HG02870 (cell line): ENCODE data around the gene EIF4E.
"Not testable (repeated sequence)": the region's sequence is repeated elsewhere in the genome, so short reads cannot be mapped to it uniquely, and the experiment has no call there.

ENCODE experiments used
- ATAC-seq: cut with Tn5 transposase; IDR thresholded peaks from one replicate; pipeline ENCODE4 v1.9.1; 2021; ENCODE audit warnings: mild to moderate bottlenecking, moderate library complexity; ENCODE audit not compliant: unreplicated experiment

EIF4E gene

DNA sequence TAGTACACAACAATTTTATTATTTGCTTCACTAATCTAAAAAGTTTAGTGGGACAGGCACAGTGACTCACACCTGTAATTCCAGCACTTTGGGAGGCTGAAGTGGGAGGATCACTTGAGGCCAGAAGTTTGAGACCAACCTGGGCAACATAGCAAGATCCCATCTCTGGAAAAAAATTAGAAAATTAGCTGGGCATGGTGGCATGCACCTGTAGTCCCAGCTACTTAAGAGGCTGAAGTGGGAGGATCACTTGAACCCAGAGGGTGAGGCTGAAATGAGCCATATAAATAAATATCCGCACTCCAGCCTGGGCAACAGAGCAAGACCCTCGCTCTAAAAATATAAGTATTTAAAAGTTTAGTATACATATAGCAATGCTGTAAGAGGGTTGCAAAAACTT lies 42.6 kb downstream of the EIF4E start:
- ATAC-seq: not testable (repeated sequence)

DNA sequence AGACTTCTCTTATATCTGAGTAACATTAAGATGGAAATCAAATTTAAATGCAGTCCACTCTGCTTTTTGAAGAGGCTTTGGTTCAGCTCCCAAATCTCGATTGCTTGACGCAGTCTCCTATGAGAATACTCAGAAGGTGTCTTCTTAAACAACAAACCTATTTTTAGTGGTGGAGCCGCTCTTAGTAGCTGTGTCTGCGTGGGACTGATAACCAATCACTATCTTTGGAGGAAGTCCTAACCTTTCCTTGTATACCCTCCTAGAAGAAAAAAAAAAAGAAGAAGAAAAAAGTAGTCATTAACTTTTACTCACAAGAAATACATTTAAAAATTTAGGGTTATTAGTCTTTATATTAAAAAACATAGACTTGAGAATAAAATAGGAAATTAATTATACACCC lies 48.0 kb downstream of the EIF4E start:
- not testable (repeated sequence) for ATAC-seq

DNA sequence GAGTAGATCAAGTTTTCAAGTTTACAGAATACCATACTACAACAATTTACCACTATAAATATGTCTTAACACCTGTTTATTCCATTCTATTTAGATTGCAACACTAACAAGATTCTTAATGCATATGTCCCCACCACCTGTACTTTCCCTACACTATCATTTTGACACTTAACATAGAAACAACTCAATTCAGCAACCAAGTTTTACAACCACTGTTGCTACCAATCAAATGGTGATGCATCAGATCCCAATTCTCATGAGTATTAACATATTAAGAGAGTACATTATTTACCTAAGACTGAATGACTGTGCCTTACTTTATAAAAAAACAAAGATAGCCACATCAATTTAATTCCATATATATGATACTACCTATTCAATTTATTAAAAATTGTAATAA lies 49.4 kb downstream of the EIF4E start:
- ATAC-seq: no peak

DNA sequence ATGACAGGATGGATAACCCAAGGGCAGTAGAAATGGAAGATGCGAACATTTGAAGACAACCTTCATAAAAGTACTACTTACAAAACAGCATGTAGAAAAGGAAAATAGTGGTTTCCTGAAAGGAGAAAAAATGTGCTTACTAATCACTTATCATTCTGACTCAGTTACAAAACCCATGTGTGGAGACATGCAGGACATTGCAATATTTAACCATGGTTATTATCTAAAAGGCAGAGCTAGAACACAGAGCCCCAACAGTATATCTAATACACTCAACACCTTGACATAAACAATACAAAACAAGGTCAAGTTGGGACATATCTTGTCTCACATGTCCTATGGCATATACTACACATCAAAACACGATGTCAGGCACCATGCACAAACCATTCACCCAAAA lies 55.9 kb downstream of the EIF4E start:
- no peak for ATAC-seq

DNA sequence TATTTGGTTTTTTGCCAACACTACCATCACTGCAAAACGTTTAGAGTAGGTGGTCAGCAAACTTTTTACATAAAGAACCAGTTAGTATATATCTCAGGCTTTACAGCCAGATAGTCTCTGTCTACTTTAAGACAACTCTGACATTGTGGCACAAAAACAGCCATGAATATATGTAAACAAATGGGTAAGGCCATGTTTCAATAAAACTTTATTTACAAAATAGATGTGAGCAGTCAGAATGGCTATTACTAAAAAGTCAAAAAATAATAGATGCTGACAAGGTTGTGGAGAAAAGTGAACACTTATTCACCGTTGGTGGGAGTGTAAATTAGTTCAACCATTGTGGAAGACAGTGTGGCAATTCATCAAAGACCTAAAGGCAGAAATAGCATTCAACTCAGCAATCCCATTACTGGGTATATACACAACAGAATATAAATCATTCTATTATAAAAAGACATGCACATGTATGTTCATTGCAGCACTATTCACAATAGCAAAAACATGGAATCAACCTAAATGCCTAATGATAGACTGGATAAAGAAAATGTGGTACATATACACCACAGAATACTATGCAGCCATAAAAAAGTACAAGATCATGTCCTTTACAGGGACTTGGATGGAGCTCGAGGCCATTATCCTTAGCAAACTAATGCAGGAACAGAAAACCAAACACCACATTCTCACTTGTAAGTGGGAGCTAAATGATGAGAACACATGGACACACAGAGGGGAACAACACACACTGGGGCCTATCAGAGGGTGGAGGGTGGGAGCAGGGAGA lies 56.6 kb downstream of the EIF4E start:
- not testable (repeated sequence) for ATAC-seq

DNA sequence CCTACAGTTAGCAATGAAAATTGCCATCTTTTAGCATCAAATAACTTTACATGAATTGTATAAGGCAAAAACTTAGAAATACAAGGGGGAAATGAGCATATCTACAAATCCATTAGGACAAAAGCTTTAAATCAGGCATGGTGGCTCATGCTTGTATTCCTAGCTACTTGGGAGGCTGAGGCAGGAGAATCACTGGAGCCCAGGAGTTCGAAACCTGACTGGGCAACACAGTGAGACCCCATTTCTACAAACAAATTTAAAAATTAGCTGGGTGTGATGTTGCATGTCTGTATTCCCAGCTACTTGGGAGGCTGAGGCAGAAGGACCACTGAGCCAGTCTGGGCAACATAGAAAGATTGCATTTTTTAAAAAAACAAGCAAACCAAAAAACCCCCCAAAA lies 61.3 kb downstream of the EIF4E start:
- no peak for ATAC-seq

DNA sequence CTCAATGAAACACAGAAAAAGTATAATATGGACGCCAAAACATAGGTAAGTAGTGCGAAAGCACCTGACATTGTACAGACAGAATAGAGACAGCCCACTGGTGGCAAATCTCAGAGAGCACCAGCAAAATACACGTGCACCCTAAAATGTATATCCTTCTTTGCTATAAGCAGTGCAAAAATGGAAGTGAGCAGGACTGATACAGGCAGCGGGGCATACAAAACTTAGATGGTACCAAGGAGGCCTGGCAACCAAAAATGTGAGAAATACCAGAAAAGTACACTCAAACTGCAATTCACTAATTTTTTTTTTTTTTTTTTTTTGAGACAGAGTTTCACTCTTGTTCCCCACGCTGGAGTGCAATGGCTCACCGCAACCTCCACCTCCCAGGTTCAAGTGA lies 63.9 kb downstream of the EIF4E start:
- ATAC-seq: no peak

DNA sequence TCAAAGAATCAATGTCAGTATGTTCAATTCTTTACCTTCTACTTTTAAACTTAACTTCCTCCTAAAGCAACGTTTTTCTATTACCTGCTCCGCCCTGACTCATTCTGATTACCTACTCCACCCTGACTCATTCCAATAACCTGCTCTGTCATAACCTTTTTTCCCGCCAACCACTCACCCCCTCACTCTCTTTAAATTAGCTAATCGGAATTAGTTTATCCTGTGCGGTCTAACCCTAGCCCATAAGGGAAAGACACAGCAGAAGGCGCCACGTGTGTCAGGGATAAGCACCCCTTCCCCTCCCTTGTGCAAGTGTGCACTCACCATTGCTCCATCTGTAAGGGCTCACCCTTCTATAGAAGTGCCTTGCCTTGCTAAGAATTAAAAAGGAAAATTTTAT lies 64.4 kb downstream of the EIF4E start:
- no peak for ATAC-seq

DNA sequence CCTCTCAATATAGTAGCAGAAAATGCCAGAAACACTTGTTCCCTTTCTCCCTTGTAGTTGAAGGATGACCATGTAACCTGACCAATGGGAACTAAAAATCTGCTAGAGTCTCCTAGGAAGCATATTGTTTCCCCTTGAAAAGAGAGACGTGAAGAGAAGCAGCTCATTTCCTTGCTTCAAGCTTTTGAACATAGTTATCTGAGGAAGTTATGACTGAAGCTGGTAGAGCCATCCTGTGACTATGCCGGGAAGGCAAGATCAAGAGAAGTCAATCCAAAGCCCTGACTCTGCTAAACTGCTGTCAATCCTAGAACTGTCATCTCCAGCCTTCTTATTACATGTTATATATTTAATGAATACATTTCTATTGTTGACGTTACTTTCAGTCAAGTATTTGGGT lies 66.6 kb downstream of the EIF4E start:
- ATAC-seq: no peak

DNA sequence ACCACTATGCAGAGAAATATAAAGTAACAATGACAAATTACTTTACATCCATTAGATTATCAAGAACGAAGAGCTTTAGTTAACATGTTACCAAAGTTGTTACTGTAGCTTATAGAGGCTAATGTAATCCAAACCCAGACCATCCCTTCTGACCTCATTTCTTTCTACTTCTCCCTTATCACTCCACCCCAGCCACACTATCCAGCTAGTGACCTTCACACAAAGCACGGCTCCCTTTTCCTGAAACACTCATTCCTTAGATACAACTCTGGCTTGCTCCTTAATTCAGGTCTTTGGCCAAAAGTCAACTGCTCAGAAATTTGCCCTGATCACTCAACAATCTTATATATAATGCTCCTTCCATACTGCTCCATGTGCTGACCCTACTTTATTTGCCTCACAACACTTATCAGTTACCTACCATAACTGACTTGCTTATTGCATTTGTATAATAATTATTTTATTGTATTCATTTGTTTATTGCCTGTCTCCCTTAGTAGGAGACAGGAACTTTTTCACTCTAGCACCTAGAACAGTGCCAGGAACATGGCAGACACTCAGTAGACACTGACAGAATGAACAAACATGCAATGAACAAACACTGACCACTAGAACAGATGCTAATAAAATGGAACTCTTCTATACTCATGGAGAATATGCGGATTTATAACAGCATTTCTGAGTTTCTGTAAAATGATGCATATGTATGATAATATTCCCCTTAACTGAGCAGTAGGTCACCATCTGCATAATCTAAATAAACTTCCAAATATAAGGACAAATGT lies 67.6 kb downstream of the EIF4E start:
- no peak for ATAC-seq

DNA sequence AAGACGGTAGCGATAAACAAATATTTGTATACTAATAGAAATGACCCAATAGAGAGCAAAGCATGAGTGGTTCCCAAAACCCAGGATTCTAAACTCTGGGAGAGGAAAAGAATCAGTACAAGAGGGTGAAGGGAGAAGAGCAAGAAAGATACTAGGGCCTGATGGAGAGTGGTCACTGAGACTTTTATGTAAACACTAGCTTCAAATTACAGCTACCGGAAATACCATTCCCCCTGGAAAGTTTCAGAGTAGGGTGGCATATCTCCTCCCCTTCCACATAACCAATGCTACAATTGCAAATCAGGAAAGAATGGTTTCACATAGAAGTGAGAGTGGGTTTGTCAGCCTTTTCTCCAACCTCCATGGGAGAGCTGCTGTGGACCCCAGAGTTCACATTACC lies 77.1 kb downstream of the EIF4E start:
- ATAC-seq: no peak

DNA sequence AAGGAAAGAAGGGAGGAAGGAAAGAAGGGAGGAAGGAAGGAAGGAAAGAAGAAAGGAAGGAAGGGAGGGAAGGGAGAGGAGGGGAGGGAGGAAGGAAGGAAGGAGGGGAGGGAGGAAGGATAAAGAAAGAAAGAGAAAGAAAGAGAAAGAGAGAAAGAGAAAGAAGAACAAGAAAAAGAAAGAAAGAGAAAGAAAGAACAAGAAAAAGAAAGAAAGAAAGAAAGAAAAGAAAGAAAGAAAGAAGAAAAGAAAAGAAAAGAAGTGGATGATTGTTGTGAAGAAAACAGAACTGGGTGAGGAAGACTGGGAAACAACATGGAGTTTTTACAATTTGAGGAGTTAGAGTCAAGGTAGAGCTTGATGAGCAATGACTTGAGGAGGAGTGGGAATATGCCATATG lies 78.0 kb downstream of the EIF4E start:
- ATAC-seq: no peak

DNA sequence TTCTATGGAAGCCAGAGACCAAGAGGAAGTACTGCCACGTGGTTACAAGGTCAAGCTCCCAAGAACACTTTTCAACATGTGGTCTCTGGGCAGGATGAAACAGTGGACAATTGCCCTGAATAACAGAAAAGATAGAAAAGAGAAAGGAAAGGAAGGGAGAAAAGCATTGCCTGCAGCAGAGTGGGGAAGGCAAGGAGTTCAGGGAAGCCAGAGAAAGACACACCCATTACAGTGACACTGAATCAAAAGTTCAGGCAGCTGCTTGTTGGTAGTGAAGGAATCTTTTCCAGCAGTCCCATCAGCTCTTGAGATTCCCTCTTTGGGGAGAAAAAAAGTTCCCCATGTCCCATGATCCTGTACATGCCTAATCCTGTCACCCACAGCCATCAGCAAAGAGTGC lies 80.5 kb downstream of the EIF4E start:
- no peak for ATAC-seq

DNA sequence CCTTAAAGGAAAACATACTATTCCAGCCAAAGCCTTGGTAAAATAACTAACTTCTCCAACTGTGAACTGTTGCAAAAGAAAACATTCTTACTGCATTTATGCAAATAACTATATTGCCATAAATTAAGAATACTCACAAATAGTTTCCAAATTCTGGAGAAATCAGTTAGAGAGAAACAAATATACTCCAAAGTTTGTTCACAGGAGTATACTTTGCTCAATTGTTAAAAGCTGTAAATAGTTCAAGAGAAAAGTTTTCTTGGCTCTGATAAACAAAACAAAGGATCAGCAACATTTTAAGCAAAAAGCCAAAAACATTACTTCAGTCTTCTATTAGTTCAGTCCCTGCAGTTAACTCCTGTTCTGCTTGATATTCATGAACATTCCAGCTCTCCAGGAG lies 83.0 kb downstream of the EIF4E start:
- no peak for ATAC-seq

DNA sequence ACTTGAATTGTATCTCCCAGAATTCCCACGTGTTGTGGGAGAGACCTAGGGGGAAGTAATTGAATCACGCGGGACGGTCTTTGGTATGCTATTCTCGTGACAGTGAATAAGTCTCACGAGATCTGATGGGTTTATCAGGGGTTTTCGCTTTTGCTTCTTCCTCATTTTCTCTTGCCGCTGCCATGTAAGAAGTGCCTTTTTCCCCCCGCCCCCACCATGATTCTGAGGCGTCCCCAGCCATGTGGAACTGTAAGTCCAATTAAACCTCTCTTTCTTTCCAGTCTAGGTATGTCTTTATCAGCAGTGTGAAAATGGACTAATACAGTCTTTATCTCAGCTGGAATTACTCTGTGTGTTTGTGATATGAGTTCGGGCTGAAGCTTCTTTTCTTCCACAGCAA lies 86.0 kb downstream of the EIF4E start:
- ATAC-seq: not testable (repeated sequence)

DNA sequence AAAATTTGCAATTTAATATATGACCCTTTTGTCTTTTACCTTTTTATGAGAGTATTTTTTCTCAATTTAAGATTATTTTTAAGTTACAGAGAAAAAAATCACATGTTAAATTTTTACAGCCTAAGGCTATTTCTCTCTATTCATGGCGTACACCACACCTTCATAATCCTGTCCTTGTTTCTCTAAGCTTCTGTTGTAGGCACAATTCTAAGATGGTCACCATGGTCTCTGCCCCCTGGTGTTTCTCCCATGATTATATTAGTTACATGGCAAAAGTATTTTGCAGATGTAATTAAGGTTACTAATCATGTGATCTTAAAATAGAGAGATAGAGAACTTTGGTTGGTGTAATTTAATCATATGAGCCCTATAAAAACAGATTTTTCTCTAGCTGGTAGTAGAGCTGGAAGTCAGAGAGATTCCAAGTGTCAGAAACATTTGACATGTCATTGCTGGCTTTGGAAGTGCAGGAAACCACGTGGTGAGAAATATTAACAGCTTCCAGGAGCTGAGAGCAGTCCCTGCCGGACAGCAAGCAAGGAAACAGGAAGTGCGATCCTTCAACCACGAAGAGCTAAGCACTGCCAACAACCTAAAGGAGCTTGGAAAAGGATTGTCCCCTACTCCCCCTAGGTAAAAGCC lies 89.8 kb downstream of the EIF4E start:
- no peak for ATAC-seq

DNA sequence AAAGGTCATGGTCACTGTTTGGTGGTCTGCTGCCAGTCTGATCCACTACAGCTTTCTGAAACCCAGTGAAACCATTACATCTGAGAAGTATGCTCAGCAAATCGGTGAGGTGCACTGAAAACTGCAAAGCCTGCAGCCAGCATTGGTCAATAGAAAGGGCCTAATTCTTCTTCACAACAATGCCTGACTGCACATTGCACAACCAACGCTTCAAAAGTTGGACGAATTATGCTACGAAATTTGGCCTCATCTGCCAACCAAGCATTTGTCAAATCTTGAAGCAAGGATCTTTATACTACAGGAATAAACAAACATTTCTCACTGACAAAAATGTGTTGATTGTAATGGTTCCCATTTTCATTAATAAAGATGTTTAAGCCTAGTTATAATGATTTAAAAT lies 90.4 kb downstream of the EIF4E start:
- ATAC-seq: no peak

DNA sequence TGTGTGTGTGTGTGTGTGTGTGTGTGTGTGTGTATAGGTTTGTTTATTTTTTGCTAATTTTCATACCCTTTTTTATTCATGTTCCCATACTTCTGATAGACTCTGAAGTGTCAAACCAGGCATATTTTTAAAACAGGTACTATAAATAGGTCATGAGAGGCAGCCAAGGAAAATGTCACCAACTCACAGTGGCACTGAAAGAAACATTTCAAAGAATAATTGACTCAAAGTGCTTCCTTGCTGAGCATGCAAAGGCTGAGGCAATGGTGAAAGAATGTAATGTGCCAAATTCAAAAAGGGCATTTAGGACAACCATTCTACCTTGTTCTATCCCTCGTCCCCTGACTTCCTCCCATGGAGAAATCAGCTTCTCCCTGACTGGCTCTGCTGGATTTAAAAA lies 95.5 kb downstream of the EIF4E start:
- no peak for ATAC-seq

DNA sequence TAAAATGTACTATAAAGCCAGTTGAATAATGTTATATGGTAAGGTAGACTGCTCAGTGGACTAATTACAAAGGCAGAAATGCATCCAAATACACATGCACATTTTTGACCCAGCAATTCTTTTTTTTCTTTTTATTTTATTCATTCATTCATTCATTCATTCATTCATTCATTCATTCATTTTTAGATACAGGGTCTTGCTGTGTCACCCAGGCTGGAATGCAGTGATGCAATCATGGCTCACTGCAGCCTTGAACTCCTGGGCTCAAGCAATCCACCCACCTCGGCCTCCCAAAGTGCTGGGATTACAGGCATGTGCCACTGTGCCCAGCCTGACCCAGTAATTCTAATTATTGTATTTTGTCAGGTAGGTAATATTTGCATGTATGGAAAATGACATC lies 97.9 kb downstream of the EIF4E start:
- not testable (repeated sequence) for ATAC-seq
